Measurements from ENCODE around the gene ANP32E. TPM values are rescaled to one million over a fixed set of nuclear protein-coding genes. Genes with fewer than 3 reads are reported as not detected.
"Not testable (repeated sequence)": the region's sequence is repeated elsewhere in the genome, so short reads cannot be mapped to it uniquely, and the experiment has no call there.

ANP32E gene
- total and polyA plus RNA-seq, 12 donors: 17.3 to 58.2 (median 40.6) TPM

DNA sequence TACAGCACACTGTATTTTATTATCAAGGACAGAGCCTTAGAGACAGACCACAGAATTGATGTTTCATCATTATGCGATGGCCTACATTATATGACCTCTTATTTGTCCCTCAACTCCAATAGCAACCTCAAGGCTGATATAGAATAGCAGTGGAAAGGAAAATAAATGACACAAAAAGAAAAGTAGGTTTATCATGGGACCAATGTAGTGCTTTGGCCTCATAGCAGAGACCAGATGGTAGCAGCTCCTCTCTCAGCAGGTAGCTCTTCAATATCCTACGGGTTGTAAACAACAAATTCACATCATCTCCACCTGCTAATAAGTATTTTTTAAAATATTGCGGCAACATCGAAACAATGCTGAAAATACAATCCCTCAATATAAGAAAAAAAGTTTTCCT lies 25.2 kb downstream of the ANP32E start:
- no peaks in the 10 kb centered on the region for H3K36me3 ChIP-seq
- WGBS, 2 donors: 91 to 94% methylated on average over 4 of the region's 4 CpGs
- no peak overlapping the region for H3K4me3 ChIP-seq
- no peaks in the 10 kb centered on the region for H3K9me3 ChIP-seq
- ATAC-seq: no peak
- intact Hi-C loops (cut with DNase I): no loop called here
- H3K27me3 ChIP-seq: no peaks in the 10 kb centered on the region
- H3K27ac ChIP-seq: no peak overlapping the region
- peaks cover 0 to 13% (median 9%) of the 10 kb centered on the region in 9 donors for H3K4me1 ChIP-seq
- TF ChIP-seq, protein P1, sequence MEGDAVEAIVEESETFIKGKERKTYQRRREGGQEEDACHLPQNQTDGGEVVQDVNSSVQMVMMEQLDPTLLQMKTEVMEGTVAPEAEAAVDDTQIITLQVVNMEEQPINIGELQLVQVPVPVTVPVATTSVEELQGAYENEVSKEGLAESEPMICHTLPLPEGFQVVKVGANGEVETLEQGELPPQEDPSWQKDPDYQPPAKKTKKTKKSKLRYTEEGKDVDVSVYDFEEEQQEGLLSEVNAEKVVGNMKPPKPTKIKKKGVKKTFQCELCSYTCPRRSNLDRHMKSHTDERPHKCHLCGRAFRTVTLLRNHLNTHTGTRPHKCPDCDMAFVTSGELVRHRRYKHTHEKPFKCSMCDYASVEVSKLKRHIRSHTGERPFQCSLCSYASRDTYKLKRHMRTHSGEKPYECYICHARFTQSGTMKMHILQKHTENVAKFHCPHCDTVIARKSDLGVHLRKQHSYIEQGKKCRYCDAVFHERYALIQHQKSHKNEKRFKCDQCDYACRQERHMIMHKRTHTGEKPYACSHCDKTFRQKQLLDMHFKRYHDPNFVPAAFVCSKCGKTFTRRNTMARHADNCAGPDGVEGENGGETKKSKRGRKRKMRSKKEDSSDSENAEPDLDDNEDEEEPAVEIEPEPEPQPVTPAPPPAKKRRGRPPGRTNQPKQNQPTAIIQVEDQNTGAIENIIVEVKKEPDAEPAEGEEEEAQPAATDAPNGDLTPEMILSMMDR (IDR thresholded peaks at IDR 0.05): no peak
- DNase-seq: no peak

GRCh38 chr1:150210091-150210490 lies 25.8 kb downstream of the ANP32E start:
- TF ChIP-seq, protein P1 (IDR thresholded peaks at IDR 0.05): no peak
- DNase-seq (no peak), ATAC-seq (no peak)
- Histone ChIP-seq H3K27ac (no peak overlapping the region), H3K4me1 (peaks cover 0 to 13% (median 9%) of the 10 kb centered on the region in 9 donors), H3K4me3 (no peak overlapping the region), H3K36me3 (no peaks in the 10 kb centered on the region), H3K27me3 (no peaks in the 10 kb centered on the region), H3K9me3 (no peaks in the 10 kb centered on the region)
- intact Hi-C loops (cut with DNase I): no loop called here
- WGBS, 2 donors: 93 to 99% methylated on average over 4 of the region's 4 CpGs

DNA sequence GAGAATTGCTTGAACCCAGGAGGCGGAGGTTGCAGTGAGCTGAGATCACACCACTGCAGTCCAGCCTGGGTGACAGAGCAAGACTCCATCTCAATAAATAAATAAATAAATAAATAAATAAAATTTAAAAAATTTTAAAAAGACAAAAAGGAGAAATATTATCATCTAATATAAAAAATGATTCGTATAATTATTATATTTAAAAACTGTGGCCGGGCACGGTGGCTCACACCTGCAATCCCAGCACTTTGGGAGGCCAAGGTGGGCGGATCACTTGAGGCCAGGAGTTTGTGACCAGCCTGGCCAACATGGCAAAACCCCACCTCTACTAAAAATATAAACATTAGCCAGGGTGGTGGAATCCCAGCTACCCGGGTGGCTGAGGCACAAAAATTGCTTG lies 27.5 kb downstream of the ANP32E start:
- H3K36me3 ChIP-seq; H3K4me1 ChIP-seq; H3K4me3 ChIP-seq; H3K27ac ChIP-seq; ATAC-seq; H3K27me3 ChIP-seq; DNase-seq; H3K9me3 ChIP-seq; intact Hi-C loops (cut with DNase I): not testable (repeated sequence)
- WGBS, 2 donors: 88 to 89% methylated on average over 6 of the region's 6 CpGs

DNA sequence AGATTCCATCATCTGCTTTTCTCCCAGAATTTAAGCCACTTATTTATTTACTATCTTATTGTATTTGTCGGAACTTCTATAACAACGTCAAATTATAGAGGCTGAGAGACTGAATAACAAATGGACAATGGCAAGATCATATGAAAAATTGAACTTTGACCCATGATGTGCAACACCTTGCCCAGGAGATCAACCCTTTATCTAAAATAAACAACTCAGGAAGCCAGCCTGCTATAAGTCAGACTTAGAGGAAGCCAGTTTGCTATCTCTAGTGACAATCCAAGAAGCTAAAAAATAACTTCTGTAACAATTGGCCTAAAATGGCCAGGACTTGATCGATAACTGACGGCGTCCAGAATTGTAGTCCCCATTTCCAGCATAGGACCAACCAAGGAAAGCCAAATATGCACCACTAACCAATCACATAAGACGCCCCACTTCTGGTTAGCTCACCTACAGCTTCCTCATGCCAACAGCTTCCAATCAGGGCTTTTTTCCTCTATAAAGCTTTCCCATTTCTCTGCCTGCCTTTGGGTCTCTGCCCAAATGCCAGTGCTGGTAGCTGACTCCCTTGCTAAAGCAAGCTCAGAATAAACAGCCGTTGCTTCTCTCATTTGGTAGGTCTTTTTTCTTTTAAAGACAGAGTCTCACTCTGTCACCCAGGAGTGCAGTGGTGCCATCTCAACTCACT lies 28.5 kb downstream of the ANP32E start:
- Histone ChIP-seq H3K4me1 (no peaks in the 10 kb centered on the region), H3K4me3 (no peak overlapping the region), H3K9me3 (no peaks in the 10 kb centered on the region), H3K27ac (peak overlapping the region in 1 of 10 donors; percentile 19), H3K36me3 (no peaks in the 10 kb centered on the region), H3K27me3 (no peaks in the 10 kb centered on the region)
- no peak for DNase-seq
- no peak for ATAC-seq
- intact Hi-C loops (cut with DNase I): no loop called here
- WGBS, 2 donors: 83 to 86% methylated on average over 7 of the region's 7 CpGs
- TF ChIP-seq, protein P1 (IDR thresholded peaks at IDR 0.05): no peak

GRCh38 chr1:150196417-150196816 lies 39.5 kb downstream of the ANP32E start:
- H3K9me3 ChIP-seq: peaks cover 0 to 9% (median 0%) of the 10 kb centered on the region in 11 donors
- ATAC-seq (no peak), DNase-seq (no peak)
- no peaks in the 10 kb centered on the region for H3K27me3 ChIP-seq
- peaks cover 0 to 11% (median 0%) of the 10 kb centered on the region in 9 donors for H3K4me1 ChIP-seq
- WGBS, 2 donors: 83 to 84% methylated on average over 1 of the region's 1 CpG
- intact Hi-C loops (cut with DNase I): no loop called here
- TF ChIP-seq, protein P1 (IDR thresholded peaks at IDR 0.05): no peak
- no peak overlapping the region for H3K4me3 ChIP-seq
- no peak overlapping the region for H3K27ac ChIP-seq
- H3K36me3 ChIP-seq: no peaks in the 10 kb centered on the region

Measured in heart right ventricle (tissue), 16 donors.